WTC11 (cell line): ENCODE data around the gene GRIPAP1. TPM values are rescaled to one million over a fixed set of nuclear protein-coding genes. Genes with fewer than 3 reads are reported as not detected.
A peak's percentile ranks its signal among the peaks of the same experiment; 100 is the strongest.

Experiments used
- ATAC-seq: fragments of 200-7000 bp; cut with Tn5 transposase; 2 replicates; pipeline ENCODE4 v1.10.0; 2021; ENCODE audit warnings: mild to moderate bottlenecking, moderate library complexity
- CTCF ChIA-PET: fragments of 300-600 bp; sonication (Branson Sonifier 250); formaldehyde crosslinking; loops from one replicate; lab custom pipeline; 2021; ENCODE audit warnings: antibody characterized with exemption; lab: Charles Lee
- POLR2A ChIA-PET: fragments of 350-600 bp; sonication (Branson Sonifier 250); formaldehyde crosslinking; loops from one replicate; lab custom pipeline; 2021; ENCODE audit warnings: antibody characterized with exemption; lab: Charles Lee
- DNase-seq: peaks from one replicate; pipeline ENCODE4 v3.0.0; 2021; ENCODE audit warnings: low spot score
- H3K27ac Mint-ChIP-seq: 2 replicates; pipeline ENCODE4 v1.8.0; 2021; ENCODE audit warnings: mixed read lengths
- H3K27me3 Mint-ChIP-seq: 2 replicates; pipeline ENCODE4 v1.8.0; 2021; ENCODE audit warnings: low read depth, mild to moderate bottlenecking, moderate library complexity, mixed read lengths
- H3K36me3 Mint-ChIP-seq: 2 replicates; pipeline ENCODE4 v1.8.0; 2021; ENCODE audit warnings: mixed read lengths
- H3K4me1 Mint-ChIP-seq: 2 replicates; pipeline ENCODE4 v1.8.0; 2022; ENCODE audit warnings: mixed read lengths
- H3K4me3 Mint-ChIP-seq: 2 replicates; pipeline ENCODE4 v1.8.0; 2021; ENCODE audit warnings: mild to moderate bottlenecking, moderate library complexity, mixed read lengths
- H3K9me3 Mint-ChIP-seq: 2 replicates; pipeline ENCODE4 v1.8.0; 2021; ENCODE audit warnings: mixed read lengths
- AFF4 ChIP-seq: sonication (generic); formaldehyde crosslinking; IDR thresholded peaks from 2 replicates; pipeline ENCODE4 v1.8.1; 2023; ENCODE audit warnings: mild to moderate bottlenecking, missing genetic modification reagents, borderline replicate concordance
- ATF1 ChIP-seq: sonication (generic); formaldehyde crosslinking; IDR thresholded peaks from 2 replicates; pipeline ENCODE4 v1.8.1; 2023; ENCODE audit warnings: mild to moderate bottlenecking, moderate library complexity, missing genetic modification reagents
- ATF2 ChIP-seq: sonication (generic); formaldehyde crosslinking; IDR thresholded peaks from 2 replicates; pipeline ENCODE4 v1.8.1; 2022; ENCODE audit warnings: low read depth, missing genetic modification reagents, borderline replicate concordance
- ELF4 ChIP-seq: sonication (generic); formaldehyde crosslinking; IDR thresholded peaks from 2 replicates; pipeline ENCODE4 v1.8.1; 2022; ENCODE audit warnings: low read depth, mild to moderate bottlenecking, moderate library complexity, missing genetic modification reagents
- ERG ChIP-seq: fragments of 250-450 bp; sonication (Bioruptor Pico); IDR thresholded peaks from 2 replicates; pipeline ENCODE4 v1.8.0; 2021; ENCODE audit warnings: mild to moderate bottlenecking
- ETV6 ChIP-seq: sonication (generic); formaldehyde crosslinking; IDR thresholded peaks from 2 replicates; pipeline ENCODE4 v1.8.1; 2022; ENCODE audit warnings: mild to moderate bottlenecking, missing genetic modification reagents
- FOXK1 ChIP-seq: sonication (generic); formaldehyde crosslinking; IDR thresholded peaks from 2 replicates; pipeline ENCODE4 v1.8.0; 2022; ENCODE audit warnings: mild to moderate bottlenecking, moderate library complexity, missing genetic modification reagents
- FOXP1 ChIP-seq: sonication (generic); formaldehyde crosslinking; IDR thresholded peaks from 2 replicates; pipeline ENCODE4 v1.8.0; 2022; ENCODE audit warnings: missing genetic modification reagents, mild to moderate bottlenecking, moderate library complexity, borderline replicate concordance
- FOXP4 ChIP-seq: sonication (generic); formaldehyde crosslinking; IDR thresholded peaks from 2 replicates; pipeline ENCODE4 v1.8.0; 2022; ENCODE audit warnings: mild to moderate bottlenecking, missing genetic modification reagents
- GTF2I ChIP-seq: fragments of 250-450 bp; sonication (Bioruptor Pico); conservative IDR thresholded peaks from 2 replicates; pipeline ENCODE4 v1.4.0; 2021; ENCODE audit warnings: mild to moderate bottlenecking
- KAT7 ChIP-seq: sonication (generic); formaldehyde crosslinking; IDR thresholded peaks from 2 replicates; pipeline ENCODE4 v1.8.1; 2023; ENCODE audit warnings: missing genetic modification reagents, mild to moderate bottlenecking, borderline replicate concordance
- MLX ChIP-seq: sonication (generic); formaldehyde crosslinking; IDR thresholded peaks from 2 replicates; pipeline ENCODE4 v1.8.1; 2023; ENCODE audit warnings: mild to moderate bottlenecking, missing genetic modification reagents, moderate library complexity
- NR1H2 ChIP-seq: sonication (generic); formaldehyde crosslinking; IDR thresholded peaks from 2 replicates; pipeline ENCODE4 v1.9.0; 2021; ENCODE audit warnings: mild to moderate bottlenecking, moderate library complexity, missing genetic modification reagents
- RORB ChIP-seq: fragments of 250-450 bp; sonication (Bioruptor Pico); IDR thresholded peaks from 2 replicates; pipeline ENCODE4 v1.9.0; 2021; ENCODE audit warnings: mild to moderate bottlenecking
- TCF7 ChIP-seq: sonication (generic); formaldehyde crosslinking; IDR thresholded peaks from 2 replicates; pipeline ENCODE4 v1.8.0; 2022; ENCODE audit warnings: mild to moderate bottlenecking, low read depth, missing genetic modification reagents, moderate library complexity
- ZNF263 ChIP-seq: sonication (generic); formaldehyde crosslinking; IDR thresholded peaks from 2 replicates; pipeline ENCODE4 v1.8.1; 2022; ENCODE audit warnings: low read depth, mild to moderate bottlenecking, moderate library complexity, missing genetic modification reagents
- ZNF317 ChIP-seq: sonication (generic); formaldehyde crosslinking; IDR thresholded peaks from 2 replicates; pipeline ENCODE4 v1.8.1; 2023; ENCODE audit warnings: low read depth, mild to moderate bottlenecking, moderate library complexity, missing genetic modification reagents, borderline replicate concordance
- ZNF512 ChIP-seq: sonication (generic); formaldehyde crosslinking; IDR thresholded peaks from 2 replicates; pipeline ENCODE4 v1.8.1; 2022; ENCODE audit warnings: missing genetic modification reagents, borderline replicate concordance
- ZNF671 ChIP-seq: fragments of 250-450 bp; sonication (Bioruptor Pico); IDR thresholded peaks from 2 replicates; pipeline ENCODE4 v1.8.0; 2021; ENCODE audit warnings: mild to moderate bottlenecking
- total RNA-seq: library from RNA; stranded (reverse); gene quantifications from 3 replicates; pipeline ENCODE4 v1.2.3, GENCODE V29; 2021

The GRIPAP1 gene
- total RNA-seq, 1 experiment from 2014 or later: 70.7 TPM

GRCh38 chrX:49037883-49038475 lies 35.9 kb upstream of the GRIPAP1 start (continued):
- no peak for TF ChIP-seq ZNF317 (CRISPR knock-in tag)
- no peak for TF ChIP-seq KAT7
- no peak for TF ChIP-seq ELF4 (CRISPR knock-in tag)
- TF ChIP-seq ATF1 (CRISPR knock-in tag): no peak
- TF ChIP-seq ZNF671 (CRISPR knock-in tag): no peak
- no peak for TF ChIP-seq FOXP1 (CRISPR knock-in tag)

- H3K27ac Mint-ChIP-seq: no peak overlapping the region
- TF ChIP-seq AFF4 (CRISPR knock-in tag) (no peak), ZNF512 (CRISPR knock-in tag) (no peak), RORB (CRISPR knock-in tag) (no peak), MLX (CRISPR knock-in tag) (no peak), TCF7 (no peak), NR1H2 (CRISPR knock-in tag) (no peak), FOXP4 (no peak), ZNF317 (CRISPR knock-in tag) (no peak)
- TF ChIP-seq, all 79 proteins: peak for 0
- ATAC-seq: no peak; the same call in 1 of the 2 replicates
- POLR2A ChIA-PET: interaction anchor here (1.7 kb wide), 1 partner anchor 9 kb away, joined by 8 read pairs; no protein-coding TSS in a partner anchor
- H3K27me3 Mint-ChIP-seq: no peaks in the 10 kb centered on the region
- H3K36me3 Mint-ChIP-seq: peaks cover 38% of the 10 kb centered on the region
- no peaks in the 10 kb centered on the region for H3K9me3 Mint-ChIP-seq
- CTCF ChIA-PET: no interaction called here
- H3K4me1 Mint-ChIP-seq: peaks cover 12% of the 10 kb centered on the region
- no peak for DNase-seq
- no peak overlapping the region for H3K4me3 Mint-ChIP-seq
Measured at GRCh38 chrX:49030283-49030682, 28.2 kb upstream of the GRIPAP1 start.

- no peak overlapping the region for H3K4me3 Mint-ChIP-seq
- ATAC-seq (peak; percentile 95), DNase-seq (peak; percentile 69)
- H3K4me1 Mint-ChIP-seq: peaks cover 12% of the 10 kb centered on the region
- CTCF ChIA-PET: no interaction called here
- no peaks in the 10 kb centered on the region for H3K27me3 Mint-ChIP-seq
- TF ChIP-seq ZNF263 (CRISPR knock-in tag) (no peak), ERG (no peak), ETV6 (CRISPR knock-in tag) (no peak), FOXK1 (no peak), ATF2 (CRISPR knock-in tag) (no peak), GTF2I (CRISPR knock-in tag) (no peak)
- POLR2A ChIA-PET: interaction anchor here (1.7 kb wide), 1 partner anchor 10 kb away, joined by 8 read pairs; no protein-coding TSS in a partner anchor
- peak overlapping the region; percentile 57; the same call in 1 of the 2 replicates for H3K27ac Mint-ChIP-seq
- peaks cover 37% of the 10 kb centered on the region for H3K36me3 Mint-ChIP-seq
- H3K9me3 Mint-ChIP-seq: no peaks in the 10 kb centered on the region
Measured at GRCh38 chrX:49029876-49030275, 27.8 kb upstream of the GRIPAP1 start.
